ENCODE data around the gene RHOJ.
"Not testable (repeated sequence)": the region's sequence is repeated elsewhere in the genome, so short reads cannot be mapped to it uniquely, and the experiment has no call there.

RHOJ gene

DNA sequence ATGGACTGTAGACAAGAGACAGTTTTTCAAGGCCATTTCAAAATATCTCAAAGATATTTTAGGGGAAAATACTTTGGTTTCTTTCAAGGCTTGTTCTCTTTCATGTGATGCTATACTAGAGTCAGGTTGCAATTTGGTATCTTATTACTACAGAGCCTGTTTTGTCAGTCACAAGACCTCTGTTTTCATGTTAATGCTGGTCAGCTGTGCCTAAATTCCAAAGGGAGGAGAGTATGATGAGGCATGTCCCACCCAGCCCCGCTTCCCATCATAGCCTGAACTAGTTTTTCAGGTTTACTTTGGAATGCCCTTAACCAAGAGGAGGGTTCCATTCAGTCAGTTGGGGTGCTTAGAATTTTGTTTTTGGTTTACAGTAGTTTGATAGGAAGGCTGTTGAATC lies 61.9 kb downstream of the RHOJ start:
- Histone ChIP-seq H3K4me1 (ENCODE audit: insufficient read depth, low read length) (no peaks in the 10 kb centered on the region), H3K36me3 (ENCODE audit: insufficient read depth, low read length) (no peaks in the 10 kb centered on the region), H3K9ac (ENCODE audit: low read depth, low read length) (no peak overlapping the region), H3K9me3 (ENCODE audit: control insufficient read depth, insufficient read depth, low read length) (peaks cover 7% of the 10 kb centered on the region)

DNA sequence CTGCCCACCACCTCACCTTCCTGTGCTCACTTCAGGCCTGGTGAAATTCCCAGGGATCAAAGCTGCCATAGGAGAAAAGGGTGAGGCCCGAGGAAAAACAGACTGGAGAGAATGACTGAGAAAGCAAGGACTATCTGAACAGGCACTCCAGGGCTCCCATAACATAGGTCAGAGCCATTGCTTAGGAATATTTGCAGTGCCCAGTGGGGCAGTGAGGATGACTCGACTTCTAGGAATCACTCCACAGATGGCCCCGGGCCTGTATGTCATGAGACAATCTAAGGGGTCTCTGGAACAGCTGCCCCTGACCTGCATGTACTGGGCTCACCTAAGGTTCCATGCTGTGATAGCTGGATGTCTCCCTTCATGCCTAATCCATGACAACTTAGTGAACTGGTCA lies 62.9 kb downstream of the RHOJ start:
- H3K9ac ChIP-seq (ENCODE audit: low read depth, low read length) = no peak overlapping the region; the same call in 1 of the 2 replicates
- H3K9me3 ChIP-seq (ENCODE audit: control insufficient read depth, insufficient read depth, low read length) = peaks cover 7% of the 10 kb centered on the region
- H3K4me1 ChIP-seq (ENCODE audit: insufficient read depth, low read length) = no peaks in the 10 kb centered on the region
- H3K36me3 ChIP-seq (ENCODE audit: insufficient read depth, low read length) = no peaks in the 10 kb centered on the region

DNA sequence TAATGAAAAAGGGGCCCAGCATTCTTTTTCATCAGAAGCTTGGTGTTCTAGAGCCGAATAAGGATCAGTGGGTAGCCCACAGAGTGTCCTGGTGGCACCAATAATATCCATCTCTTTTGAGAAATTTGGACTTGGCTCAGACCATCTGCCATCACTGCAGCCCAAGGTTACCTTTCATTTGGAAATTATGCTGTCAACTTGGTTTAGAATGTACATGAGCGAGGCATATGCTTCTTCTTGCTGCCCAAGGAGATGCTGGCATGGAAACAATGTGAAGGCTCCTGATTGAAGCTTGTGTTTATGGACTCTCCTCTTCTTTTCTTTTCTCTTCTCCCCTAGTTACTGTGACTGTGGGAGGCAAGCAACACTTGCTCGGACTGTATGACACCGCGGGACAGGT lies 64.5 kb downstream of the RHOJ start:
- Histone ChIP-seq H3K9me3 (ENCODE audit: control insufficient read depth, insufficient read depth, low read length) (peaks cover 7% of the 10 kb centered on the region), H3K9ac (ENCODE audit: low read depth, low read length) (no peak overlapping the region), H3K4me1 (ENCODE audit: insufficient read depth, low read length) (no peaks in the 10 kb centered on the region), H3K36me3 (ENCODE audit: insufficient read depth, low read length) (no peaks in the 10 kb centered on the region)

DNA sequence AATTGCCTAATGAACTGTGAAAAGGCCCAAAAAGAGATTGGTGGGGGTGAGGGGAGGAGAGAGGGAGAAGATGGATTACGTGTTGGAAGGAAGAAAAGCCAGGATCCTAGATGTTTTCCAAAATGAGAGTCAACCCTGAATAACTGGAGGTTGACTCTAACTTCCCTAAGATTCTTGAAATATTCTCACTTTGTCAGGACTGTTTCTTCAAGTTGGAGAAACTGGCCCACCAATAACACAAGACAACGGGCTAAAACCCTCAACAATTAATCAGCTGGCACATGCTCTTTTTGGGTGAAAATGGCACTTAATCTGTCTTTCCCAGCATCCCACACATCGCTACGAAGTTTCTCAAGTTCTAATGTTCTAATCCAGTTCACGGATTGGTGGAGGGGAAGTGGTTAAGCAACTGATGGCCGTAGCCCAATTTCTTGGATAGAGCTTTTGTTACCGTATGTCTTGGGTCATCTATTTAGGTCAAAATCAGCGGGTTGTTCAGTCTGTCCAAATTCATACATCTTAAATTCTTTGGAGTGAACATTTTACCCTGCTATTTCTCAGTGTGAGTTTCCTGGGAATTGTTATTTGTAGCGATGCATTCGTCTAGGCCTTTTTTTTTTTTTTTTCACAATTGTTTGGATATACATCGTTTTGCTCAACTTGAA lies 65.5 kb downstream of the RHOJ start:
- Histone ChIP-seq H3K9me3 (ENCODE audit: control insufficient read depth, insufficient read depth, low read length) (peaks cover 7% of the 10 kb centered on the region), H3K36me3 (ENCODE audit: insufficient read depth, low read length) (no peaks in the 10 kb centered on the region), H3K9ac (ENCODE audit: low read depth, low read length) (no peak overlapping the region), H3K4me1 (ENCODE audit: insufficient read depth, low read length) (no peaks in the 10 kb centered on the region)

DNA sequence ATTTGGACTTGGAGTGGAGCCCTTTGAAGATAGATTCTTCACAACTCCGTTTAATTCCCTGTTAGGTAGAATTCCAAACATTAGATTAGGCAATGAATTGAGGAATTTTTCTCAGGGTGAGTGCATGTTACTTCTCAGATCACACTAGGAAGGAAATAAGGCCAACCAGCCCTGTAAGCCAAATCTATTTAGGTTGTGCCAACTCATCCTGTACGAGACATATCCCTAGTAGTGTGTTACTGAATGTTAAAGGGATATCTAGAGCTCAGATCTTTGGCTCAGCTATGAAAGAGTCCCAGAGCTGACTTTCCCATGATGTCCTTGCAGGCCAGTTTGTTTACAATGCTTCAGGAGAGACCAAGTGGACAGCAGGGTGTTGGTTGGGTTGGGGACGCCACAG lies 68.9 kb downstream of the RHOJ start:
- Histone ChIP-seq H3K9me3 (ENCODE audit: control insufficient read depth, insufficient read depth, low read length) (no peaks in the 10 kb centered on the region; the same call in 1 of the 2 replicates), H3K4me1 (ENCODE audit: insufficient read depth, low read length) (no peaks in the 10 kb centered on the region; the same call in 1 of the 2 replicates), H3K36me3 (ENCODE audit: insufficient read depth, low read length) (no peaks in the 10 kb centered on the region), H3K9ac (ENCODE audit: low read depth, low read length) (no peak overlapping the region)

DNA sequence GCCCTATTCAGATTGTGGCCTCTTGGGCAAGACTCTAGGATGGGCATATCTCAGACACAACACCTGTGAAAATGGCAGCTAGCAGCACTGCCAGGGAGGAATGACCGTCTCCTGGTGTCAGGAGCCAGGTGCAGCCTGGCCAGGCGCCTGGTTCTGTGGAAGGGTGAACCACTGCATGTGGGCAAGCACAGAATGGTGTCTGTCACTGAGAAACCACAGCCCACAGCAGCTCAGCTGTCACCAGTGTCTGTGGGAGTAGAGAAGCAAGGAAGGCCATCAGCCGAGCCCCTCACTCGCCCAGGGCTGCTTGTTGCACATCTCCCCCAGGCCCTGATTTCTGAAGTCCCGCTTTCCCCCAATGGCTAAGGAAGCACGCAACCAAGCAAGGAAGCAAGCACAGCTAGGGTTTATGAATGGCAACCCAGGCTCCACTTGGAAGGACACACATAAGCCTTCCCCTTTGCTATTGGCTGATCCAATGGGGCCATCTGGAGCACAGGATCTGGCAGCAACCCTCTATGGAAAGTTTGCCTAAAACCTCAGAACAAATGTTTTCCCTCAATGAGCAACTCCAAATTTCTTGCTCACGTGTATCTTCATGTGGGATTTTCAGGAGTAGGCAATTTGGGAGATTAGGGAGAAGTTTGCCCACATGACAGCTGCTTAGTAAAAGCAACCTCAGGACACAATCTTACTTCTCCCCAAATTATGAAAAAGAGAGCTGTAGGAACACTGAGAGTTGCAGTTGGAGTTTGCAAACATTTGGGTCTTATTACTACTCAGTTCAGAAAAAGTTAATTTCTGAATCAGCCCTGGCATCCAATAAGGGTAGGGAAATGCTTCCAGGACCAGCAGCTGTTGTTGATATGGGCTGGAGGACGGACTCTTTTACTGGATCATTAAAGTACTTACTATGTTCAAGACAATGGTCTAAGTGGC lies 69.7 kb downstream of the RHOJ start:
- Histone ChIP-seq H3K9ac (ENCODE audit: low read depth, low read length) (no peak overlapping the region), H3K4me1 (ENCODE audit: insufficient read depth, low read length) (no peaks in the 10 kb centered on the region; the same call in 1 of the 2 replicates), H3K36me3 (ENCODE audit: insufficient read depth, low read length) (no peaks in the 10 kb centered on the region), H3K9me3 (ENCODE audit: control insufficient read depth, insufficient read depth, low read length) (no peaks in the 10 kb centered on the region; the same call in 1 of the 2 replicates)

DNA sequence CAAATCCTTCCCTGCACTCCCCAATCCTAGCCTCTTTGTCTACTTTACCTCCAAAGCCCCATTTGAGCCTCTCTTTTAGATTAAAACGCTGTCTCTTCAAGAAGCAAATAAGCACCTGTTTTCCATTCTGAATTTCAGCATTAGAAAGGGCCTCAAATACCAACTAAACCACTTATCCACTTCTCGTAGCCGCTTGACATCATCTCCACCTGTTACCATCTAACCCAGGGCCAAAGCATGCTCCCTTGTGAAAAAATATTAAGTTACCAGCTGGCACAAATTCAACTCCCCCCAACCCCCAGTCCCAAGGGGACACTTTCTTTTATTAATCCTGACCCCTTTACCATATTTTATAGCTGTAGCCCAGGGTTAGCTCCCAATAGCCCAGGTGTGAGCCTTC lies 71.4 kb downstream of the RHOJ start:
- no peaks in the 10 kb centered on the region for H3K36me3 ChIP-seq (ENCODE audit: insufficient read depth, low read length)
- no peaks in the 10 kb centered on the region for H3K9me3 ChIP-seq (ENCODE audit: control insufficient read depth, insufficient read depth, low read length)
- no peak overlapping the region for H3K9ac ChIP-seq (ENCODE audit: low read depth, low read length)
- H3K4me1 ChIP-seq (ENCODE audit: insufficient read depth, low read length) = no peaks in the 10 kb centered on the region; the same call in 1 of the 2 replicates

DNA sequence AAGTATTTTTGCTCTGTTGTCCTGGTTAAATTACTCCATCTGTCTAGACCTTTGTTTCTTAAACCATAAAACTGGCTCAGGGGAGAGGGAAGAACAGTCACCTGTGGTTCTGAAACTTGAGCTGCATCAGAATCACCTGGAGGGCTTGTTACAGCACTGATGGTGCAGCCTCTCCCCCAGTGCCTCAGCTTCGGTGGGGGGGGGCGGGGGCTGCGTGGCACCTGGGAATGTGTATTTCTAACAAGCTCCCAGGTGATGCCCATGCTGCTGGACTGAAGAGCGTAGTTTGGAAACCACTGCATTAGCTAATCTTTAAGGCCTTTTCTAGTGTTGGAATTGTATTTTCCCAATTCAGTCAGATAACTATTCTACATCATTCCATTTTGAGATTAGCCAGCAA lies 71.8 kb downstream of the RHOJ start:
- no peaks in the 10 kb centered on the region for H3K9me3 ChIP-seq (ENCODE audit: control insufficient read depth, insufficient read depth, low read length)
- H3K9ac ChIP-seq (ENCODE audit: low read depth, low read length) = no peak overlapping the region
- H3K36me3 ChIP-seq (ENCODE audit: insufficient read depth, low read length) = no peaks in the 10 kb centered on the region
- H3K4me1 ChIP-seq (ENCODE audit: insufficient read depth, low read length) = no peaks in the 10 kb centered on the region; the same call in 1 of the 2 replicates

DNA sequence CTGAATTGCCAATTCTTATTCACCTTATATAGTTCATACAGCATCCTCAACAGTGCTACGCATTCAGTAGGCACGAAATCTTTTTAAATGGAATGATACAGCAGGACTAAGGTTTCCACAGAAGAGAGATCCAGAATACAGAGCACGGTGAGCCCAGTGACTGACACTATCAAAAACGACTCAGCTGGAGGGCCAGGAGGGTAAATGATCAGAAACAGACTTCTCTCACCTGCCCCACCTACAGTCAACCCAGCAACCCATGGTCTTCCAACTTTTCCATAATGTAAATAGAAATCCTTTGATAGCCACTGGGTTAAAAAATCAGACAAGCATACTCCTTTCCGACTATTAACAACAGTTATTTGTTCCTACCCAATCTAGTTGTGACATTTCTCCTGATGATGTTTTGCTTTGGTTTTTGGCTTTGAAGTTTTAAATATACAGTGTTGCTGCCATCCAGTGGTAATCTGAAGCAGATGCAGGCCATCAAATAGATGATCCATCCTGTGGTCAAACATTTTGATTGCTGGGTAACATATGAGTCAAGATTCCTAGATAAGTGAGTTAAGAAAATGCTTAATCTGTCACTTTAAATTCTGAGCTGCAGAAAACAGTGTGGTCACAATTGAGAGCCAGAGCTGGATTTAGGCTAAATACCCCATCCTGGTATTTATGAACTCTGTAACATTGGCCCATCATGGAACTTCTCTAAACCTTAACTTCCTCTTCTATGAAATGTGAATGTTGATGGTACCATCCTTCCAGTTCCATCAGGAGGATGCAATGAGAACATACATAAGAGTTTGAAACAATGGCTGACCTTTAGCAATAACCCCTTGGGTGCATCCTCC lies 72.5 kb downstream of the RHOJ start:
- H3K9ac ChIP-seq (ENCODE audit: low read depth, low read length) = no peak overlapping the region
- H3K4me1 ChIP-seq (ENCODE audit: insufficient read depth, low read length) = no peaks in the 10 kb centered on the region; the same call in 1 of the 2 replicates
- H3K9me3 ChIP-seq (ENCODE audit: control insufficient read depth, insufficient read depth, low read length) = no peaks in the 10 kb centered on the region
- no peaks in the 10 kb centered on the region for H3K36me3 ChIP-seq (ENCODE audit: insufficient read depth, low read length)

DNA sequence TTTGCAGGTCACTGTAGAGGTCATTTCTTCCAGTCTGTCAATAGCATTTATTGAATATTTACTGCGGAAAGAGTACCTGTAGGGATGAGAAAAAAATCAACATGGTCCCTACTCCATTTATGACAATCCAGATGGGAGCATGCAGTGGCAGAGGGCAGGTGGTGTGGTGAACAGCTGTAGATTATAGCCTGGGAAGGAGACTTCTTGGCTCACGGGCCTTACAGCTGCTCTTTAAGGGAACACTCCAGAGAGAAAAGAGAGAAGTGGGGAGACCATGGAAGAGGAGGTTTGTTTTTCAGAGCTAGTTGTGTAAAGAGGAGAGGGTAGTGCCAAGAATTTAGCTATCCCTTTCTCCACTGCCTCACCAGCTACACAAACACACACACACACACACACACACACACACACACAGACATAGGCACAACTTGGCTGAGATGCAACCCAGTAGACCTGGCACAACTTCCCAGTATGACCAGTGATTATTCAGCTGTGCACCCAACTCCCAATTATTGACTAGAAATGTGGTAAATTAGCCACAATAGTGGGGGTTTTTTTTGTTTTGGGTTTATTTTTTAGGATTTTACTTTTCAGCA lies 73.4 kb downstream of the RHOJ start:
- Histone ChIP-seq H3K4me1 (ENCODE audit: insufficient read depth, low read length) (no peaks in the 10 kb centered on the region; the same call in 1 of the 2 replicates), H3K36me3 (ENCODE audit: insufficient read depth, low read length) (no peaks in the 10 kb centered on the region), H3K9me3 (ENCODE audit: control insufficient read depth, insufficient read depth, low read length) (no peaks in the 10 kb centered on the region)

DNA sequence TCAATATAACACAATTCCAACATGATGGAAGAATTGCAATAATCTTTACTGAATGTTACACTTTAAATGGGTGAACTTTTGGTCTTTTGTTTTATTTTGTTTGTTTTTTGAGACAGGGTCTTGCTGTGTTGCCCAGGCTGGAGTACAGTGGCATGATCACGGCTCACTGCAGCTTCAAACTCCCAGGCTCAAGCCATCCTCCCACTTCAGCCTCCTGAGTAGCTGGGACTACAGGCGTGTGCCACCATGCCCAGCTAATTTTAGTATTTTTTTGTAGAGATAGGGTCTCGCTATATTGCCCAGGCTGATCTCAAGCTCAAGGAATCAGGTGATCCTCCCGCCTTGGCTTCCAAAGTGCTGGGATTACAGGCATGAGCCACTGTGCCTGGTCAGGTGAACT lies 75.7 kb downstream of the RHOJ start:
- H3K9ac ChIP-seq (ENCODE audit: low read depth, low read length); H3K9me3 ChIP-seq (ENCODE audit: control insufficient read depth, insufficient read depth, low read length); H3K36me3 ChIP-seq (ENCODE audit: insufficient read depth, low read length); H3K4me1 ChIP-seq (ENCODE audit: insufficient read depth, low read length): not testable (repeated sequence)

More for the DNA sequence above, 73.4 kb downstream of the RHOJ start:
- H3K9ac ChIP-seq (ENCODE audit: low read depth, low read length) = no peak overlapping the region

DNA sequence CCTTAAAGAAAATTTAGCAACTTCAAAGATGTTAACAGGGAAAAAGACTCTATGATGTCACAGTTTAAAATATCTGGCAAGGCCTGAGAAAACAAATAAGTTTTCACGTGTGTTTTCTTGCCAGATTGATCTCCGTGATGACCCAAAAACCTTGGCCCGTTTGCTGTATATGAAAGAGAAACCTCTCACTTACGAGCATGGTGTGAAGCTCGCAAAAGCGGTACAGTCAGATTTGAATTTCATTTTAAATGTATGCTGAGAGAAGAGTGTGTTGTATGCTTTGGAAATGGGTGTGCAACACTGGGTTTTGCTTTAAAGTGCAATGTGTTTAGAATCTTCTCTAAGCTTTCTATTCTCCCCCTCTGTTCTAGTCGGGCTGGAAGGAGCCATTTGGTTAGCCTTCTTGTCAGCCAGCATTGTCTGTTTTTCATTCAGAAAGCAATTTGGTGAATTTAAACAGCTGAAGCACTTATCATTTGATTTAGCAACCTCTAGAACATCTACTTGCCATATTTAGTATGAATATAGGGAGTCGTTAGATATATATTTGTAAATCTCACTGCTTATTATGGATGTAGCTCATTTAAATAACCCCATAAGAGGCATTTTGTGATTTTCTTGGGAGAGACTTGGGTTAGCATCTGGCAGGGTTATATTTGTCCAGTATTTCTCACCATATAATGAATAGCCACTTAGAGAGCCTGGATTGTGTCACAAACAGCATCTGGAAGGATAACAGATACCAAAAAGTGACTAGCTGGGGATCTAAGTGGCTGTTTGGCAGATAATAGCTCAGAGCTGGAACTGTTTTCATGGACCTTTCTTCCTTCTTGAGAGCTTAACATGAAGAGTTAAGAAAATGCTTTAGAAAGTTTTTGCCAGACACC lies 79.0 kb downstream of the RHOJ start:
- Histone ChIP-seq H3K9ac (ENCODE audit: low read depth, low read length) (no peak overlapping the region), H3K4me1 (ENCODE audit: insufficient read depth, low read length) (no peaks in the 10 kb centered on the region), H3K36me3 (ENCODE audit: insufficient read depth, low read length) (no peaks in the 10 kb centered on the region), H3K9me3 (ENCODE audit: control insufficient read depth, insufficient read depth, low read length) (no peaks in the 10 kb centered on the region)

DNA sequence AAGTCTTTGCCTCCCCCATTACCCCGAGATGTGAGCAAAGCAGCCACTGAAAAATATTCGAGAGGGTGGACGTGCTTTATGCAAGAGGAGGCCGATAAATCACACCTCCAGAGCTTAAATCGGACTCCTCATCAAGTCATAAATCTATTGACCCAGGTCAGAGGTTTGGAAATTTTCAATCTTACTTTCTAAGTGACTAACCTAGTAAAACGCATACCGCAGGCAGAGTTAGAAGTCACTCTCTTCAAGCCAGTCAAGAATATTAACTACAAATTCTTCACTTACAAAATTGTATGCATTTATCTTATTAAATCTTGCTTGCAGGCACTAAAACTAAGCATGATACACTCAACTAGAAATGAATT lies 79.6 kb downstream of the RHOJ start:
- H3K9me3 ChIP-seq (ENCODE audit: control insufficient read depth, insufficient read depth, low read length) = no peaks in the 10 kb centered on the region
- H3K36me3 ChIP-seq (ENCODE audit: insufficient read depth, low read length) = no peaks in the 10 kb centered on the region
- H3K4me1 ChIP-seq (ENCODE audit: insufficient read depth, low read length) = no peaks in the 10 kb centered on the region
- H3K9ac ChIP-seq (ENCODE audit: low read depth, low read length) = no peak overlapping the region

Measured in ES-I3 (cell line).